Thoracic aorta (tissue), 2 donors: Measurements from ENCODE around the gene CCR9. TPM values are rescaled to one million over a fixed set of nuclear protein-coding genes. Genes with fewer than 3 reads are reported as not detected.

Source experiments
- ATAC-seq: fragments of 150-250 bp; one replicate; pipeline ENCODE4 v1.8.0; 2017; ENCODE audit warnings: low read depth; ENCODE audit not compliant: insufficient number of reproducible peaks, low FRiP score
- DNase-seq: peaks from one replicate; pipeline ENCODE4 v3.0.0-alpha.2; 2020; ENCODE audit warnings: low spot score
- H3K27ac ChIP-seq, 2 donors: fragments of 200-600 bp; sonication (generic); 1 replicate in 1 of 2; 2 replicates in 1 of 2; pipeline ENCODE4 v1.5.1; 2016; ENCODE audit warnings: mild to moderate bottlenecking in 2 of 2, moderate library complexity in 2 of 2
- H3K27me3 ChIP-seq: fragments of 200-600 bp; sonication (generic); replicated peaks from 2 replicates; pipeline ENCODE4 v1.6.0; 2016; ENCODE audit warnings: mild to moderate bottlenecking; ENCODE audit not compliant: insufficient read depth
- H3K36me3 ChIP-seq: fragments of 200-600 bp; sonication (generic); one replicate; pipeline ENCODE4 v1.5.1; 2016
- H3K4me1 ChIP-seq, 2 donors: fragments of 200-600 bp; sonication (generic); 1 replicate in 1 of 2; 2 replicates in 1 of 2; pipeline versions ENCODE4 v1.5.1 to v1.6.0; 2016; ENCODE audit warnings: low read depth in 2 of 2, mild to moderate bottlenecking in 1 of 2; ENCODE audit not compliant: control insufficient read depth in 1 of 2
- H3K4me3 ChIP-seq: fragments of 200-600 bp; sonication (generic); 2 replicates; pipeline ENCODE4 v1.5.1; 2016; ENCODE audit warnings: mild to moderate bottlenecking
- H3K9me3 ChIP-seq: fragments of 200-600 bp; sonication (generic); 2 replicates; pipeline ENCODE4 v1.5.1; 2016
- total RNA-seq, 2 donors: library from RNA; depleted of rRNA; stranded (reverse); fragments of >200 nt; gene quantifications; one replicate each; pipeline versions ENCODE4 v1.1.0 to v1.2.3, GENCODE V29; 2016
- TF ChIP-seq, protein P1 (sequence below): fragments of 200-600 bp; sonication (generic); IDR thresholded peaks from one replicate; pipeline ENCODE4 v1.5.1; 2019; ENCODE audit warnings: antibody characterized with exemption

CCR9 gene
- total RNA-seq, 2 donors from 2014 or later, result not detected

GRCh38 chr3:45872569-45872968 lies 13.8 kb upstream of the CCR9 start:
- no peaks in the 10 kb centered on the region for H3K9me3 ChIP-seq
- no peak for ATAC-seq
- no peak overlapping the region for H3K4me3 ChIP-seq
- TF ChIP-seq, protein P1, sequence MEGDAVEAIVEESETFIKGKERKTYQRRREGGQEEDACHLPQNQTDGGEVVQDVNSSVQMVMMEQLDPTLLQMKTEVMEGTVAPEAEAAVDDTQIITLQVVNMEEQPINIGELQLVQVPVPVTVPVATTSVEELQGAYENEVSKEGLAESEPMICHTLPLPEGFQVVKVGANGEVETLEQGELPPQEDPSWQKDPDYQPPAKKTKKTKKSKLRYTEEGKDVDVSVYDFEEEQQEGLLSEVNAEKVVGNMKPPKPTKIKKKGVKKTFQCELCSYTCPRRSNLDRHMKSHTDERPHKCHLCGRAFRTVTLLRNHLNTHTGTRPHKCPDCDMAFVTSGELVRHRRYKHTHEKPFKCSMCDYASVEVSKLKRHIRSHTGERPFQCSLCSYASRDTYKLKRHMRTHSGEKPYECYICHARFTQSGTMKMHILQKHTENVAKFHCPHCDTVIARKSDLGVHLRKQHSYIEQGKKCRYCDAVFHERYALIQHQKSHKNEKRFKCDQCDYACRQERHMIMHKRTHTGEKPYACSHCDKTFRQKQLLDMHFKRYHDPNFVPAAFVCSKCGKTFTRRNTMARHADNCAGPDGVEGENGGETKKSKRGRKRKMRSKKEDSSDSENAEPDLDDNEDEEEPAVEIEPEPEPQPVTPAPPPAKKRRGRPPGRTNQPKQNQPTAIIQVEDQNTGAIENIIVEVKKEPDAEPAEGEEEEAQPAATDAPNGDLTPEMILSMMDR, result no peak
- H3K4me1 ChIP-seq, result no peaks in the 10 kb centered on the region
- no peaks in the 10 kb centered on the region for H3K36me3 ChIP-seq
- H3K27me3 ChIP-seq, result no peaks in the 10 kb centered on the region
- DNase-seq, result no peak
- no peak overlapping the region for H3K27ac ChIP-seq

DNA sequence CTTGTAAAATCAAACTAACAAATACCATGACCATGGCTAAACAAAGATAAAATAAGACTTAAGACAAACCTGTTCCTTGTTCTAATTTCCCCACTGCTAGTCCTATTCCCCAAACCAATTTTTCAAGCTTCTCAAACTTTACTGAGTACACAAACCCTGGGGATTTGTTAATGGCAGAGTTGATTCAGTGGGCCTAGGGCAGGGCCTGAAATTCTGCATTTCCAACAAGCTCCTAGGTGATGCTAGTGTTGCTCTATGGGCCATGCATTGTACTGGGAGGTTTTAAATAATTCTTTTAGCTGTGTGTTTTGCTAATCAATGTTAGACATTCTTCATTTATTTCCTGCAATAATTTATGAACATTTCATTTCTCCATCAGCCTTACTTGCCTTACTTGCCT lies 13.3 kb upstream of the CCR9 start:
- H3K4me3 ChIP-seq, result no peak overlapping the region
- H3K27ac ChIP-seq, result no peak overlapping the region
- H3K36me3 ChIP-seq, result no peaks in the 10 kb centered on the region
- no peaks in the 10 kb centered on the region for H3K4me1 ChIP-seq
- no peaks in the 10 kb centered on the region for H3K27me3 ChIP-seq
- DNase-seq (no peak), ATAC-seq (no peak)
- no peaks in the 10 kb centered on the region for H3K9me3 ChIP-seq
- TF ChIP-seq, protein P1, result no peak

GRCh38 chr3:45873638-45874037 lies 12.7 kb upstream of the CCR9 start:
- H3K9me3 ChIP-seq, result no peaks in the 10 kb centered on the region
- no peaks in the 10 kb centered on the region for H3K4me1 ChIP-seq
- TF ChIP-seq, protein P1, result no peak
- no peak overlapping the region for H3K4me3 ChIP-seq
- H3K36me3 ChIP-seq, result no peaks in the 10 kb centered on the region
- H3K27ac ChIP-seq, result no peak overlapping the region
- DNase-seq, result no peak
- no peak for ATAC-seq
- H3K27me3 ChIP-seq, result no peaks in the 10 kb centered on the region

GRCh38 chr3:45874677-45875346 lies 11.5 kb upstream of the CCR9 start:
- H3K4me1 ChIP-seq, result no peaks in the 10 kb centered on the region
- DNase-seq, result no peak
- no peak for ATAC-seq
- no peaks in the 10 kb centered on the region for H3K27me3 ChIP-seq
- no peaks in the 10 kb centered on the region for H3K36me3 ChIP-seq
- H3K27ac ChIP-seq, result no peak overlapping the region
- H3K9me3 ChIP-seq, result no peaks in the 10 kb centered on the region
- TF ChIP-seq, protein P1, result no peak
- H3K4me3 ChIP-seq, result no peak overlapping the region

GRCh38 chr3:45878124-45878523 lies 8.2 kb upstream of the CCR9 start:
- Histone ChIP-seq H3K27me3 (no peaks in the 10 kb centered on the region), H3K9me3 (no peaks in the 10 kb centered on the region), H3K4me1 (no peaks in the 10 kb centered on the region), H3K4me3 (no peak overlapping the region), H3K27ac (no peak overlapping the region), H3K36me3 (no peaks in the 10 kb centered on the region)
- no peak for ATAC-seq
- no peak for DNase-seq
- TF ChIP-seq, protein P1, result no peak
